Mononuclear cell (primary cell): ENCODE results near the gene IDUA. TPM values are rescaled to one million over a fixed set of nuclear protein-coding genes. Genes with fewer than 3 reads are reported as not detected.

Experiments used
- H3K27me3 ChIP-seq: 2 replicates; pipeline ENCODE4 v1.6.0; 2011; ENCODE audit warnings: low read length, control low read depth; ENCODE audit not compliant: insufficient read depth
- H3K4me1 ChIP-seq: 2 replicates; pipeline ENCODE4 v1.5.1; 2011; ENCODE audit warnings: mild to moderate bottlenecking, low read length, control low read depth; ENCODE audit not compliant: insufficient read depth
- H3K4me3 ChIP-seq: 2 replicates; pipeline ENCODE4 v1.5.1; 2011; ENCODE audit warnings: mild to moderate bottlenecking, low read length, moderate library complexity
- H3K9me3 ChIP-seq: 2 replicates; pipeline ENCODE4 v1.5.1; 2011; ENCODE audit warnings: low read depth, mild to moderate bottlenecking, control low read depth, low read length
- total RNA-seq: library from RNA; depleted of rRNA; stranded (reverse); fragments of >200 nt; gene quantifications from one replicate; pipeline ENCODE4 v1.2.3, GENCODE V29; 2012

The IDUA gene
- total RNA-seq, 1 donor = 8.5 TPM

DNA sequence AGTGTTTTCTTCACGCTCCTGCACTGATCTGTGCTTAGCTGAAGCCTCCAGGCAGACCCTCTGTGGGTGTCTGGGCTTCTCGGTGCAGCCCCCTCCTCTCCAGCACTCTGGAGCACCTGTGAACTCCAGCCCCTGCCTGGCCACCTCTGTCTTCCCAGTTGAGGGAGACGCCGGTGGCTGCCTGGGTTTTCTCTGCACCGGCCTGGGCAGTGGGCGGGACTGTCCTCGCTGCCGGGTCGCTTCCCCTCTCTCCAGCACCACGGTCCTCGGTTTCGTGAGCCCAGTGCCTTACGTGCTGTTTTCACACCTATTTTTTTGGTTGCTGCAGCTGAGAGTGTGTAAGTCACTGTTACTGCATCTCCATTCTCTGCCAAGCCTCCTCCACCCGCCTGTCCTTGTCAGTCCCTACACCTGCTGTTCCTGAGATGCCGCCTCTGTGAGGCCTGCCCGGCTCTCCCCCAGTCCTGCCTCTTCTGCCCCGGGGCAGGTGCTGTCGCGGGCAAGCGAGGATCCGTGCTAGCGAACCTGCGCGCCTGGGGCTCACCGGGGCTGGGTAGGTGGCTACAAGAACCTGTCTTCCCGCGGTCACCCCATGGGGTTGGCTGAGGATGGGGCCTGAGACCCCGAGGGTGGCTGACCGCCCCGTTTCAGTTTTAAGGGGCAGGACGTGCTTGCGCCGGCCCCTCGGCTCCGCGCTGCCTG, 22.1 kb downstream of the IDUA start:
- Histone ChIP-seq H3K4me3 (peak overlapping the region; percentile 43), H3K27me3 (peaks cover 28% of the 10 kb centered on the region), H3K4me1 (peaks cover 32% of the 10 kb centered on the region), H3K9me3 (no peaks in the 10 kb centered on the region)

DNA sequence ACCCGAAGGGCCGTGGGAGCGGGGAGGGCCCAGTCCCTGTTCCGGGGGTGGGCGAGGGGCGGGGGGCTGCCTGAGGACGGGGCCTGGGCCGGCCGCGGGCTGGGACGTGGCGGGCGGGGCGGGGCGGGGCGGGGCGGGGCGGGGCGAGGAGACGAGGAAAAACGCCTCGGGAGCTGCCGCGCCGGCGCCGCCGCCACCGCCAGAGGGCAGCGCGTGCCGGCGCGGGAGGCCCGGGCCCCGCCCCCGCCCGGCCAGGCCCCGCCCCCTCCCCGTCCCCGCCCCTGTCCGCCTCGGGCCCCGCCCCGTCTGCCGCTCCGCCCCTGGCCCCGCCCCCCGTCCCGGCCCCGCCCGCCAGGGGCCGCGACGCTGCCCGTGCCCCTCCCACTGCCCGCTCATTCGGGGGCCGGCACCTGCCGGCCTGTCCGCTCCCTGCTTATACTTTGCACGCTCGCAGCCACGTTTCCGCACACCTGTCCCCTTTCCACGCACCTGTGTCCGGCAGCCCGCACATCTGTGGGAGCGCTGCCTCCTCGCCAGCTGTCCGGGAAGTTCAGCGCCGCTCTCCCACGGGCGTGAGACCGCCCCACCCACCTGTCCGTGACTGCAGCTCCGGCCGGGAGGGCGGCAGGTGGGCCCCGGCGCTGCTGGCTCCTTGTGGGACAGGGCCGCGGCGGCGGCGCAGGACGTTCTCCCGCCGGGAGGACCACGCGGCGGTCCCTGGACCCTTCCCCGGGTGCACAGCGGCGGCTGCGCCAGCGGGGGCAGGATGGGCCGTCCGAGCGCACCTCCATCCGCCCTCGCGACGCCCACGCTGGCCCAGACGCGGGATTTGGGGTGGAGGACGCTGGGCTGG, 22.9 kb downstream of the IDUA start:
- Histone ChIP-seq H3K9me3 (no peaks in the 10 kb centered on the region), H3K27me3 (peaks cover 28% of the 10 kb centered on the region), H3K4me1 (peaks cover 32% of the 10 kb centered on the region), H3K4me3 (peak overlapping the region; percentile 58)

DNA sequence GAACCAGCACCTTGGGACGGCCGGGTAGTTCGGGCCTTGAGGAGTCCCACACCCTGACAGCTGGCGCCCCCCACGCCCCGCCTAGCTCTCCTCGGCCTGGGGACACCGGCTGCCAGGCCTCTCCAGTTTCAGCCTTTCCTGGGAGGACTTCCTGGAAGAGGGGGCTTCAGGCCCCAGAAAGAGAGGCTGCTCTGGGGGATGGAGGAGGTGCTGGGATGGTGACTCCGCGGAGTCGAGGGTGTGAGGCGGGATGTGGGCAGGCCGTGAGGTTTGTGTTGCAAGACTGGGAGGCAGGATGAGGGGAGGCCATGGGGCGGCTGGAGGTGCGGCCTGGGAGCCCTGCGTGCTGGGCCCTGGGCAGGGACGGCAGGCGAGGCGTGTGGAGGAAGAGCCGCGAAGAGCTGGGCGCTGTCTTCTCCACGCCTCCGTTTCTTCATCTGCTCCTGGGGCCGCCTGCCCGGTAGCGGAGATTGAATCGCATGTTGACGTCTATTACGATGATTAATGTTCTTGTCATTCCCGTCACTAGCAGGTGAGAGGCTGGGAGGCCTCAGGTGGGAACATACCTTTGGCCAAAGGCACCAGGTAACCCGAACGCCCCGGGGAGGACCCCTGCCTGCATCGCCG, 23.7 kb downstream of the IDUA start:
- no peaks in the 10 kb centered on the region for H3K9me3 ChIP-seq

DNA sequence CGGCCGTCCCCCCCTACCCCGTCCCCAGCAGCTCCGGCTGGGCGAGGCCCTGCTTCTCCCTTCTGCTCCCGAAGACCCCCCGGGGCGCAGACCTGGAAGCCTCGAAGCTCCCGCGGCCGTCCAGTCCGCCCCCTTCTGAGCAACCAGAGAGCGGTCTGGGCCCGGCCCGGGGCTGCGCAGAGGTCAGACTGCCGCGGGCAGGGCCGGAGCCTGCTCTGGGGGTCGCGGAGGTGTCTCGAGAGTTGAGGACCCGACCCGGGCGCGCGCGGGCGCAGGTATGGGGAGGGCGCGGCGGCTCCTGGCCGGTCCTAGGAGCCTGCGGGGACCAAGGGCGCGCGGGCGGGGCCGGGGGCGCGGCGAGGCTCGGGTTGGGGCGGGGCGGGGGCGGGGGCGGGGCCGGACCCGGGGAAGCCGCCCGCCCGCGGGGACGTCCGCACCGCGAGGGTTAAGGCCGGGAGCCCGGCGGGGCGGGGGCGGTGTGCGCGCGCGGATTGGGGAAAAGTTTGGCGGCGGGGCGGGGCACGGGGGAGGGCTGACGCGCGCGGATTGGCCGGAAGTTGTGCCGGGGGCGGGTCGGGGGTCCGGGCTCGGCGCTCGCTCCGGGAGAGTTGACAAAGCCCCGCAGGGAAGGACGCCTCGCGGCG, 24.3 kb downstream of the IDUA start, which contains the start of gene FGFRL1:
TSS of gene FGFRL1 (plus strand) at position 605 of the 644 bp plus-strand sequence. CDS start 860 bp downstream, outside the sequence.
- H3K4me3 ChIP-seq = peak within 1 kb of the TSS; percentile 58

More for the DNA sequence above, 23.7 kb downstream of the IDUA start:
- Histone ChIP-seq H3K27me3 (peaks cover 22% of the 10 kb centered on the region), H3K4me3 (peak overlapping the region; percentile 58), H3K4me1 (peaks cover 32% of the 10 kb centered on the region)

DNA sequence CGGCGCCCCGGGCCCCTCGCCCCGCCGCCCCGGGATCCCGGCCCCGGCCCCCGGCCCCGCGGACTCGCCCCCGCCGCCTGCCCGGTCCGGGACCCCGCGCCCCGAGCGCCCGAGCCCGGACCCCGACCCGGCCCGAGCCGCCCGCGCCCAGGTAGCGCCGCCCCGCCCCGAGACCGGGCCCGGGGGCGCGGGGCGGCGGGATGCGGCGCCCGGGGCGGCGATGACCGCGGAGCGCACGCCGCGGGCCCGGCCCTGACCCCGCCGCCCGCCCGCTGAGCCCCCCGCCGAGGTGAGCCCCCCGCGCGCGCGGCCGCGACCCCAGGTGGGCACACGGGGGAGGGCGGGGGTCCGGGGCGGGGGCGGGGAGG, 24.8 kb downstream of the IDUA start:
- Histone ChIP-seq H3K4me3 (no peak overlapping the region), H3K9me3 (no peaks in the 10 kb centered on the region), H3K27me3 (peaks cover 19% of the 10 kb centered on the region), H3K4me1 (peaks cover 32% of the 10 kb centered on the region)

More for the DNA sequence above, 24.3 kb downstream of the IDUA start, which contains the start of gene FGFRL1:
- H3K4me1 ChIP-seq = peaks cover 32% of the 10 kb centered on the region
- peaks cover 20% of the 10 kb centered on the region for H3K27me3 ChIP-seq
- no peaks in the 10 kb centered on the region for H3K9me3 ChIP-seq

DNA sequence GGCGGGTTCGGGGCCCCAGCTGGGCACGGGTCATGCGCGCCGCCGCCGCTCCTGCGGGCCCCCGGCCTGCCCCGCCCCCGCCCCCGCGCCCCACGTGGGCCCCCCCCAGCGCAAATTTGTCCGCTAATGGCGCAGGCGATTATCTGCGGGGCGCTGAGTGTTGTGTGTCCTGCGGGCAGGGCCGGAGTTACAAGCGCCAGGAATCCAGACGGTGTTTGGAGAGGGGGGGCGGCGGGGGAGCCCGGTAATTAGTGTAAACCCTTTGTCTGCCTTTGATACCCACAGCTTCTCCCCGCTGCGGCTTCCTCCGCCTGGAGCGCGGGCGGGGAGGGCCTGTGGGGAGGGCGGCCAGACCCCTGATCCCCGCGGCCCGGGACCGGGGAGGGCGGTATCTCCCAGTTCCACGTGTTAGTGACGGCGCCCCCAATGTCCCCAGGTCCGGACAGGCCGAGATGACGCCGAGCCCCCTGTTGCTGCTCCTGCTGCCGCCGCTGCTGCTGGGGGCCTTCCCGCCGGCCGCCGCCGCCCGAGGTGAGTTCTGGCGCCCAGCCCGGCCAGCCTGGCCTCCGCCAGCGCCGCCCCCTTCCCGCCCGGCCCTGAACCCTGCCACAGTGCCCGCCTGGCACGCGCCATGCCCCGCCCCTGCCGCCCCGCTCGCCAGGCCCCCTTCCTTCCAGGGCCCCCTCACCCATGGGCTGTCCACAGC, 25.3 kb downstream of the IDUA start:
- Histone ChIP-seq H3K27me3 (peaks cover 15% of the 10 kb centered on the region), H3K9me3 (no peaks in the 10 kb centered on the region), H3K4me3 (peak overlapping the region; percentile 8), H3K4me1 (peaks cover 32% of the 10 kb centered on the region)

DNA sequence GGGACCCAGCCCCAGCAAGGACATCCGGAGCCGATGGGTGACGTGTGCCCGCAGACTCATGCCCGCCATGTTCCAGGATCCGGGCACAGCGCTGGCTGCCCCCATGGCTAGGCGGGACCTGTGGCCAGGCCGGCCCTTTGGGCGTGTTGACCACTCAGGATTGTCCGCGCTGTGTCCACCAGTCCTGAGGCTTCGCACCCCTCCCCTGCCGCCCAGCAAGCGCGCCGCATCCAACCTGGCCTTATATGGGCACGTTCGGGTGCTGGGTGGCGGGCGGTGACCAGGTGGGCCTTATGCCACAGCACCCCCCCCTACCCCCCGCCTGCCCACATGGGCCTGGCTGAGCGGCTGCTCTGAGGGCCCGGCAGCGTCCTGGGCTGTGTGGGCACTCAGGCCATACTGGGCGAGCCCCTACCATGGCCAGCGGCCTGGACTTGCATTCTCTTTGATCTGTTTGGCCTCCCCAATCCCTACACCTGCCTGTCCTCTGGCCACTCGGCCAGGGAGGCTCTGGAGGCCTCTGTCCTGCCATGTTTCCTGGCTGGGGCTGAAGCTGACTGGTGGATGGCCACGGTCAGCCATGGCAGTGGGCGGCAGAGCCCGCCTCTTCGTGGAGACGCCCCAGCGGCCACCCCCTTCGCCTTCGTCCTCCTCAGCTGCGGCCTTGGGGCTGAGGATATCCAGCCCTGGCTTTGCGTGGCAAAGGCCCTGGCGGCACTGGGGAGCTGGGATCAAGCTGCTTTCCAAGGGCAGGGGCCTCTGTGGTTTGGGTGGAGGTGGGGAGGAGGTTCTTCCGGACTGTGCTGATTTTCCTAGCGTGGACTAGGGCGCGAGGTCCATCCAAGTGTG, 26.6 kb downstream of the IDUA start:
- peaks cover 5% of the 10 kb centered on the region for H3K27me3 ChIP-seq
- H3K4me3 ChIP-seq = no peak overlapping the region
- no peaks in the 10 kb centered on the region for H3K9me3 ChIP-seq
- H3K4me1 ChIP-seq = peaks cover 31% of the 10 kb centered on the region

DNA sequence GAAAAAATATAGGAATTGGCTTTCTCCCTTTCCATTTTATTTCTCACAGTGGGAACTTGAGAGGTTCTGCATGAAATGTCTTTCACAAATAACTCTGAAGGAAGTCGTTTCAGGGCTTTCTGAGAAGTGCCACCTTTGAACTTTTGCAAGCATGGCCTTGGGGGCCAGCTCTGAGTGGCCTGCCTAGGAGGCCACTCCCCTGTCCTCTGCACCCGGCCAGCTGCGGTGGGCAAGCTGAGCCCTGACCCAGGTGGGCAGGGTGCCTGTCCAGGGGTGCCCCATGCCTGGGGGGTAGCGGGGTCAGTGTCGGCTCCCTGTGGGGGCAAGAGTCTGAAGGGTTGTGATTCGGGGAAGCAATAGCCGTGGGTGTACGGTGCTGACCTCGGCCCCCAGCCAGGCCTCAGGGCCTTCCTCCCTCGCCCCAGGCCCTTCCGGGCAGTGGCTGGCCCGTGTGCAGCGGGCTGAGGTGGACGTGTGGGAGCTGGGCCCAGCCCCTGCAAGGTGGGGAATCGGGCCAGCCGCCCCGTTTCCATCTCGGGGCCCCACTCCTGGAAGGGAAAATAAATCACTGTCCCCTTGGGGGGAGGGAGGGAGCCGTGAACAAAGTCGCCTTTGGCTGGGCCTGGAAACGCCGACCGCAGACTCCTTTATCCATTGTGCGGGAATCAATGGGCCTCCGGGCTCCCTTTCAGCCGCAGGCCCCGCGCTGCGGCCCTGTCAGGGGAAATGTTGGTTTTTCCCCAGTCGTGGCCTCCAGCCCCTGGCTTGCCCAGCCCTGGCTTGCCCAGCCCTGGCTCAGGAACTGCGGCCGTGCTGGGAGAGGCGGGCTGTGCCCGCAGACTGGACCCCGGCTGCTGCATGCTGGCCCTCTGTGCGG, 27.7 kb downstream of the IDUA start:
- Histone ChIP-seq H3K27me3 (no peaks in the 10 kb centered on the region), H3K4me3 (no peak overlapping the region), H3K9me3 (no peaks in the 10 kb centered on the region), H3K4me1 (peaks cover 22% of the 10 kb centered on the region)

DNA sequence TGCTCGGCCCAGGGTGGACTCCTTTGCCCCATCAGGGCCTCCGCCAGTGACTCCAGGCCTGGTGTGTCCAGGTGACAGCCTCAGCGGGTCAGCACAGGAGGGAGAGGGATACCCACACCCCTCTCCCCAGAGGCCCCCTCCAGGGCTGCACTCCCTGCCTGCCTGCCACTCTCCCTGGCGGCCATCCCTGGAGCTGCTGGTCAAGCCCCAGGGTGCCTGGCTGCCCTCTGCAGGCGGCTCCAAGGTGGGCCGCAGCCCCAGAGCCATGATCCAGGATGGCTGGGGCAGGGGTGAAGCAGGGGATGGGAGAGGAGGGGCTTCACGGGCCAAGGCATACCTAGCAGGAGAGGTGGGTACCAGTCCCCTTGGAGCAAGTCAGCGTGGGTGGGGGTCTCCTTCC, 28.3 kb downstream of the IDUA start:
- Histone ChIP-seq H3K27me3 (no peaks in the 10 kb centered on the region), H3K4me1 (peaks cover 19% of the 10 kb centered on the region), H3K9me3 (no peaks in the 10 kb centered on the region), H3K4me3 (no peak overlapping the region)

DNA sequence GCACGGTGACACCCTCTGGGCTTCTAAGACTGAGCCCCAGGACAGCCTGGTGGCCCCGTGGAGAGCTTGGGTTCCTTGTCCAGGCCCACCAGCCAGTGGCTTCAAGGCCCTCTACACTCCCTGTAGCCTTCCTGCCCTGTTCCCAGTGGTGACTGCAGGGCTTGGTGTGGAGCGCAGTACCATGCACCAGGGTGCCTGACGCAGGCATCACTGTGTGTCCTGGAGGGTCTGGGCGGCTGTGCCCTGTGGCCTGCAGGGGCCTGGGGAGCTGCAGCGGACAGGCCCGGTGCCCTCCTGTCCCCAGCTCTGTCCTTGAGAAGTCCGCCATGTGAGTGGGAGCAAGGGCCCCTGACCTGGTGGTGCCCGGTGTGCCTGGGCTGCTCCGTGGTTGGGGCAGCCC, 28.9 kb downstream of the IDUA start:
- Histone ChIP-seq H3K9me3 (no peaks in the 10 kb centered on the region), H3K4me1 (peaks cover 13% of the 10 kb centered on the region), H3K4me3 (no peak overlapping the region), H3K27me3 (no peaks in the 10 kb centered on the region)

DNA sequence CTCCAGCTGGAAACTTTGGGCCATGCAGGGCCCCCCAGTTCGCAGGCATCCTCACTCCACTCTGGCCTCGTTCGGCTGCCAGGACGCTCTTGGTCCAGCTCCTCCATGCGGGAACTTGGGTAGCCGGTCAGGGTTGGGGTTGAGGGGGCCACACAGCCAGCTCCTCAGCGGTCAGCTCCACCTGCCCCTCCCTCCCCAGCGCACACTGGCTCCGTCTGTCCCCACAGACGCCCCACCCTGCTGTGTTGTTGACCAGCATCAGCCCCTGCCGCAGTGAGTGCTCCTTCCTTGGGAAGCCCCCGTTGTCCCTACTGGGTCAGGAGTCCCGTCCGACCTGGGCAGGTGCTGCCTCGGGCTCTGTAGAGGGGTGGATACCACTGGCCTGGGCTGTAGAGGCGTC, 30.4 kb downstream of the IDUA start:
- Histone ChIP-seq H3K9me3 (no peaks in the 10 kb centered on the region), H3K27me3 (no peaks in the 10 kb centered on the region), H3K4me3 (no peak overlapping the region), H3K4me1 (peaks cover 8% of the 10 kb centered on the region)

DNA sequence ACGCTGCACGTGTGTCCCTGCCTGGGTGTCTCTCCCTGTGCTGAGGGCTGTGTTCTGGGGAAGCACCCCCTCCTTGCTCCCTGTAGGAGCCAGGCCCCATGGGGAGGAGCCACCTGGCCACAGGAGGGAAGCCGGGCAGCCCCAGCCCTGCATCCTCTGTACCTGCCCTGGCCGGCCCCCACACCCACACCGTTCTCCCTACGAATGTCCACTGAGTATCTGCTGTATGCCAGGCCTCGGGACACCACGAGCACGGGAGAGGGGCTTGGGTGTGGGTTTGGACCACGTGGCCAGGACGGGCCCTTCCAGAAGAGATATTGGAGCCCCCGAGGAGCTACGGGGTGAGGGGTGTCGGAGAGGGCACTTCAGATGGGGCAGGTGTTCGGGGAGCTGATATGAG, 30.9 kb downstream of the IDUA start:
- no peaks in the 10 kb centered on the region for H3K27me3 ChIP-seq
- H3K9me3 ChIP-seq = no peaks in the 10 kb centered on the region
- H3K4me1 ChIP-seq = peaks cover 3% of the 10 kb centered on the region
- no peak overlapping the region for H3K4me3 ChIP-seq
